ENCODE data around the gene CCNB2.

GRCh38 chr15:59099162-59099685 is 5.7 kb upstream of the CCNB2 start:
- TF ChIP-seq CTCF (IDR thresholded peaks at IDR 0.05) (no peak), POLR2AphosphoS5 (IDR thresholded peaks at IDR 0.05; ENCODE audit: low read depth, low read length) (no peak), USF2 (IDR thresholded peaks at IDR 0.05; ENCODE audit: borderline replicate concordance, low read depth, low read length) (no peak), GABPA (IDR thresholded peaks at IDR 0.05; ENCODE audit: low read depth) (no peak), SMC3 (IDR thresholded peaks at IDR 0.05; ENCODE audit: low read depth, low read length) (no peak)
